GM19035 (cell line): ENCODE measurements around the gene NLGN4X.

Source experiments
- ATAC-seq: cut with Tn5 transposase; IDR thresholded peaks from one replicate; pipeline ENCODE4 v1.9.1; 2021; ENCODE audit not compliant: unreplicated experiment

The NLGN4X gene

GRCh38 chrX:6159468-6159867 lies 69.2 kb downstream of the NLGN4X start:
- ATAC-seq = no peak

DNA sequence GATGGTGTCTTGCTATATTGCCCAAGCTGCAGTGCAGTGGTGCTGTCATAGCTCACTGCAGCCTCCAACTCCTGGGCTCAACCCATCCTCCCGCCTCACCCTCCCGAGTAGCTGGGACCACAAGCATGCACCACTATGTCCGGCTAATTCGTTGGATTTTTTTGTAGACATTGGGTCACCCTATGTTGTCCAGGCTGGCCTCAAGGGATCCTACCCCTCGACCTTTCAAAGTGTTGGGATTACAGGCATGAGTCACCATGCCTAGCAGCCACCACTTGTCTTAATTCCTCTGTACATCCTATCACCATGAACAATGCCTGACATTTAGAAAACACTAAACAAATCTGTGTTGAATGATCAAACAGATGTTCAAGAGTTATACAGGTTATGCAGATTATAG lies 76.7 kb downstream of the NLGN4X start:
- ATAC-seq = no peak

- ATAC-seq = no peak
These were observed 79.4 kb downstream of the NLGN4X start for GRCh38 chrX:6149060-6149872.

GRCh38 chrX:6134255-6134654 lies 94.4 kb downstream of the NLGN4X start:
- ATAC-seq = no peak

DNA sequence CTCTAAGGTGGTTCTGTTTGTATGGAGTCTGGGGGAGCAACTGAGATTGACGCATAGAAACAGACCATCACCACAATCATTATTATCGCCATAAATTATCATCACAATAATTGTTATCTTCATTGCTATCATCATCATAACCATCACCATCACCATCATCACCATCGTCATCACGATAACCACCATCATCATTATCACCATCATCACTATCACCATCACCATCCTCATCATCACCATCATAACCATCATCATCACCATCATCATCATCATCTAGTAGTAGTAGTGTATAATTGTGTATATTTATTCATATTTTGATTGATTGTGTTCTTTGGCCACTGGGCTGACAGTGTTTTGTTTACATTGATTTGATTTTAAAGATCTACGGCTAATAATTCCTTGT lies 95.7 kb downstream of the NLGN4X start:
- ATAC-seq = no peak

DNA sequence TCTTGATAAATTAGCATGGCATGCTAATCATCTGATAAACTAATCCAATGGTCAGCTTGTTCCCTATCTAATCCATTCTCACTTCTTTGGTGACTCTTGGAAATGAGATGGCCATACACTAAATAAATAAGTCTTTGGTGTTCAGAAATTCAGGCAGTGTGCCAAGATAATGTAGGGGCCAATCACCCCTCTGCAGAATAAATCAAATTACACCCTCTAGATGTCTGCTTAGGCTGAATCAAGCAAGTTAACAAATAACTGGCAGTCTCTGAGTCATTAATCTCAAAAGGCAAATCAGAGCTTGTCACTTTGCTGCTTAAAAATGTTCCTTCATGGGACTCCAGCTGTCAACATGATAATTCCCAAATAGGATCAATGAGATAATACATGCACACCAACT lies 97.4 kb downstream of the NLGN4X start:
- no peak for ATAC-seq

DNA sequence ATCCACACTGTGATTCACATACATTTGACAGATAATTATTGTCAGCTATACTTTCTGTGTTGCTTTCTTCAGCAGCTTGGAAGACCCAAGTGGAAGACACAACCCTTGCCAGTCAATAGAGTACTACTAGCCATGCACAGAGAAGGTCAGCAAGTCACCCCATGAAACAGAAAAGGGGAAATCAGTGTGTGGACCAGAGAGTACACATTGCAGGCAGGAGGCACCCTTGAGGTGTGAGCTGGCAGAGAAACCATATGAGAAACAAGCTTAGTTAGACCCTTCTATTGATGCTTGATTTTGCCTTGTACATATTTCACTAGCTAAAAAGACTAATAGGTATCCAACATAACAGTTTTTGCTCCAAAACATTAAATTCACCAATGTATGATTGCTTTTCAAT lies 99.5 kb downstream of the NLGN4X start:
- no peak for ATAC-seq

GRCh38 chrX:6120329-6120728 lies 108.3 kb downstream of the NLGN4X start:
- no peak for ATAC-seq

DNA sequence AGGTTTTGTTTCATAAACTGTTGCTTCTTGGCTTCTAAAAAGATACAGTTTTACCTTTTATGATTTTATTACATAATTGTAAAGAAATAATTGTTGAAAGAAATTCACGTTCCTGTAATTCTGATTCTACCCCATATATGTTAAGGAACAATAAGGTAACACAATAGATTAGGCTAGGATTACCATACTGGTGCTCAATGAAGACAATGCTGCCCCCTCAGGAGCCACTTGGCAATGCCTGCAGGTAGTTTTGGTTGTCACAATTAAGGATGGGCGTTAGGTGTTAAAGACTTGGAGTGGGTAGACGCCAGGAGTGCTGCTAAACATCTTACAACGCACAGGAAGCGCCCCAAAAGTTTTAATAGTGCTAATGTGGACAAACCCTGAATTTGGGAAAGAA lies 133.2 kb downstream of the NLGN4X start:
- no peak for ATAC-seq

DNA sequence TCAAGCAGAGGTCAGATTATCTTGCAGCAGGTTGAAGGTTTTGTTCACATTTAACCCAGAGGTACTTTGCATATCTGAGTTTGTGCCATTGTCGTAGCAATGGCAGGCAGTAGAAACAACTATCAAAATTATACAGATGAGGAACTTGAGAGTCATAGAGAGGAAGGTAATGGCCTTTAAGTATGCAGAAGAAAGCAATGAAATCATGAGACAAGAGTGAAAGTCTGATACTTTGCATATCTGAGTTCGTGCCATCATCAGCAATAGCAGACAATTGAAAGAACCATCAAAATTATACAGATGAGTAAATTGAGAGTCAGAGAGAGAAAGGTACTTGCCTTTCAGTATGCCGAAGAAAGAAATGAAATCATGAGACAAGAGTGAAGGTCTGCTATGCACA lies 154.1 kb downstream of the NLGN4X start:
- no peak for ATAC-seq

GRCh38 chrX:6071731-6072130 lies 156.9 kb downstream of the NLGN4X start:
- no peak for ATAC-seq

- no peak for ATAC-seq
These were observed 161.1 kb downstream of the NLGN4X start for GRCh38 chrX:6067600-6067999.

GRCh38 chrX:6053141-6053540 lies 175.5 kb downstream of the NLGN4X start:
- ATAC-seq = no peak

- no peak for ATAC-seq
These were observed 176.4 kb downstream of the NLGN4X start for GRCh38 chrX:6052111-6052745.

- no peak for ATAC-seq
These were observed 179.5 kb downstream of the NLGN4X start for GRCh38 chrX:6049132-6049531.

- no peak for ATAC-seq
These were observed 187.0 kb downstream of the NLGN4X start for GRCh38 chrX:6041630-6042029.

DNA sequence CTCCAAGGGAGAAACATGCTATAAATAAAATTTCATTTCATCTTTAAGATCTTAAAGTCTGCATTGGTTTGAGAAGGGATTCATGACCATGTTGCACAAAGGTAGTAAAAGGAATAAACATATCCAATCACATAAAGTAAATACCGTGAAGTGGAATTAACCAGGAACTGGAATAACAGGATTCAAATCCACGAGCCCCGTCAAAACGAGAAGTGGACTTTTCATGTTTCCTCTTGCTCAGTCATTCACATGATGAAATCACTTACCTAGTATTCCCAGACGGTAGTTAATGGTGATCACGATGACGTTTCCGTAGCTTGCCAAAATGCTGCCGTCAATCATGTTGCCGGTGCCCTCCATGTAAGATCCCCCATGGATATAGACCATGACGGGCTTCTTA lies 199.7 kb downstream of the NLGN4X start:
- ATAC-seq = no peak

GRCh38 chrX:6026980-6027379 lies 201.7 kb downstream of the NLGN4X start:
- no peak for ATAC-seq

GRCh38 chrX:6026429-6026828 lies 202.2 kb downstream of the NLGN4X start:
- ATAC-seq = no peak

DNA sequence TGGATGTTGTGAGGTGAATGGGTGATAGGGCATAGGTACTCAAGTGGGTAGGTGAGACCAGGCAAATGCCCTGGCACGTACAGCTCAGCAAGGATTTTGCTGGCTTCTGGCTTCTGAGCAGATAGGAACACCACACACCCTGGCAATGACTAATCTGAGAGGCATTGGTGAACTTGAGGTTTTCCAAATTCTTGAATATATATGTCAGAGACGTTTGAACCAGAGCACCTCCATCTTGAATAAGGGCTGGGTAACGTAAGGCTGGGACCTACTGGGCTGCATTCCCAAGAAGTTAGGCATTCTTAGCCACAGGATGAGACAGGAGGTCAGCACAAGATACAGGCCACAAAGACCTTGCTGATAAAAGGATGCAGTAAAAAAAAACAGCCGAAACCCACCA lies 204.5 kb downstream of the NLGN4X start:
- no peak for ATAC-seq

DNA sequence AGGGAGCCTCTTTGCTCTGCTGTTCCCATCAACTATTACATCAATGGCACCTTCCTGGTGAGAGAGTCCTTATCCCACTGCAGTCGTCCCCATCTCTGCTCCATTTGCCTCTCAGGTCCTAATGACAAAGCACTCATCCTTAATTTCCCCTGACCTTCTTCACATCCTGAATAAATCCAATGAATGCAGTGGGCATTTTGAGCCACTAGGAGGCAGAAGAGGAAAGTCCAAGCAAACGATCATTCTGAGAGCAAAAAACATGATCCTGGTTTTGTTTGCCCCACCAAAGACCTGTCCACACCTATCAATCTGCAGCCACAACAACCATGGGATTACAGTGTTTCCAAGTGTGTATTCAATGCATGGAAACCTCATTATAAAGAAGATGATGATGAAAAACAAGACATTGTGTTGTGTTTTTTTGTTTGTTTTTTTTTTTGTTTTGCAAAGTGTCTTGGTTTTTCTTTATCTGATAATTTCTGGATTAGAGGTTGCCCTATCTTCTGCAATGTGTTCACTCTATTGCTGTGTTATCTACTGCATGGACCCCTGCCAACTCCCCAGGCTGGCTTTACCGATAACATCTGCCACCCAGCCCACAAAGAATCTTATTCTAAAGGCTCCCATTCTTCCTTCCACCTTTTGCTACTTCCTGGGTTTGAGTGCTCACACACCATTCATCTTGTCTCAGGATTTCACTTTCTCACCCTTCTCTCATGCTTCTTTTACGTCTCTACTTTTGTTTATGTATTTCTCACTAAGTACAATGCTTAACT lies 207.2 kb downstream of the NLGN4X start:
- ATAC-seq = peak; percentile 70

- ATAC-seq = no peak
These were observed 209.6 kb downstream of the NLGN4X start for GRCh38 chrX:6019076-6019475.
